Gastrocnemius medialis (tissue), 4 donors: ENCODE results near the gene ATP11A. TPM values are rescaled to one million over a fixed set of nuclear protein-coding genes. Genes with fewer than 3 reads are reported as not detected.

Source experiments
- ATAC-seq, 2 donors: fragments of 150-250 bp; one replicate each; pipeline ENCODE4 v1.9.1; 2016
- DNase-seq, 2 donors: peaks; one replicate each; pipeline ENCODE4 v3.0.0-alpha.2; 2019
- H3K27ac ChIP-seq, 4 donors: fragments of 200-600 bp; sonication (generic); 1 replicate in 1 of 4; 2 replicates in 3 of 4; pipeline ENCODE4 v1.5.1; 2016 to 2018; ENCODE audit warnings: mild to moderate bottlenecking in 2 of 4, moderate library complexity in 1 of 4
- H3K27me3 ChIP-seq, 3 donors: fragments of 200-600 bp; sonication (generic) in 2 of 3; 1 replicate in 1 of 3; 2 replicates in 2 of 3; pipeline versions ENCODE4 v1.5.1 to v1.6.0; 2016 to 2019; ENCODE audit warnings: mild to moderate bottlenecking in 1 of 3, moderate library complexity in 1 of 3
- H3K36me3 ChIP-seq, 2 donors: fragments of 200-600 bp; sonication (generic) in 1 of 2; one replicate each; pipeline ENCODE4 v1.5.1; 2017 to 2018
- H3K4me1 ChIP-seq, 2 donors: fragments of 200-600 bp; sonication (generic) in 1 of 2; one replicate each; pipeline ENCODE4 v1.5.1; 2016 to 2017; ENCODE audit warnings: mild to moderate bottlenecking in 2 of 2
- H3K4me3 ChIP-seq, 4 donors: fragments of 200-600 bp; sonication (generic) in 3 of 4; 1 replicate in 1 of 4; 2 replicates in 3 of 4; pipeline ENCODE4 v1.5.1; 2016 to 2019; ENCODE audit warnings: mild to moderate bottlenecking in 2 of 4
- H3K9me3 ChIP-seq, 3 donors: fragments of 200-600 bp; sonication (generic) in 2 of 3; 1 replicate in 1 of 3; 2 replicates in 2 of 3; pipeline ENCODE4 v1.5.1; 2016 to 2019
- CTCF ChIP-seq, 5 experiments: fragments of 450-650 bp in 3 of 5; fragments of 200-600 bp in 2 of 5; sonication (generic) in 2 of 5; IDR thresholded peaks in 4 of 5; conservative IDR thresholded peaks in 1 of 5; 1 replicate in 4 of 5; 2 replicates in 1 of 5; pipeline ENCODE4 v1.5.1; 2016 to 2019; ENCODE audit warnings: antibody characterized with exemption in 5 of 5, mild to moderate bottlenecking in 3 of 5, moderate library complexity in 3 of 5
- POLR2A ChIP-seq, 2 donors: fragments of 450-650 bp; IDR thresholded peaks; one replicate each; pipeline ENCODE4 v1.6.1; 2017; ENCODE audit warnings: antibody characterized with exemption in 2 of 2, mild to moderate bottlenecking in 2 of 2, moderate library complexity in 2 of 2
- in situ Hi-C, 4 donors: fragments of 200-750 bp; cut with MboI; loops; one replicate each; pipeline versions ENCODE4 v1.15.0 to v1.8.0; 2017; ENCODE audit warnings: low sequenced_read_pairs in 4 of 4
- intact Hi-C: fragments of 100-400 bp; cut with DNase I; formaldehyde crosslinking; loops from one replicate; pipeline ENCODE4 v1.15.1; 2023; ENCODE audit warnings: low total_unique reads
- total RNA-seq, 4 donors: library from RNA; depleted of rRNA; stranded (reverse); fragments of >200 nt; gene quantifications; one replicate each; pipeline versions ENCODE4 v1.1.0 to v1.2.3, GENCODE V29; 2016

The ATP11A gene
- total RNA-seq, 4 donors from 2014 or later, result 10.0 to 14.2 (median 12.6) TPM

- Histone ChIP-seq H3K9me3 (no peaks in the 10 kb centered on the region), H3K4me3 (no peak overlapping the region), H3K27ac (no peak overlapping the region), H3K4me1 (peaks cover 0 to 9% of the 10 kb centered on the region in 2 donors), H3K36me3 (no peaks in the 10 kb centered on the region), H3K27me3 (peaks cover 0 to 5% (median 4%) of the 10 kb centered on the region in 3 donors)
- intact Hi-C loops, result no loop called here
- in situ Hi-C loops, result no loop called here
- no peak for ATAC-seq
- no peak for TF ChIP-seq CTCF (IDR thresholded peaks at IDR 0.05 in 4 of 5, conservative IDR thresholded peaks at IDR 0.05 in 1 of 5)
- TF ChIP-seq POLR2A (IDR thresholded peaks at IDR 0.05), result no peak
- DNase-seq, result no peak
Observed at GRCh38 chr13:112888238-112889111, 198.6 kb downstream of the ATP11A start.

DNA sequence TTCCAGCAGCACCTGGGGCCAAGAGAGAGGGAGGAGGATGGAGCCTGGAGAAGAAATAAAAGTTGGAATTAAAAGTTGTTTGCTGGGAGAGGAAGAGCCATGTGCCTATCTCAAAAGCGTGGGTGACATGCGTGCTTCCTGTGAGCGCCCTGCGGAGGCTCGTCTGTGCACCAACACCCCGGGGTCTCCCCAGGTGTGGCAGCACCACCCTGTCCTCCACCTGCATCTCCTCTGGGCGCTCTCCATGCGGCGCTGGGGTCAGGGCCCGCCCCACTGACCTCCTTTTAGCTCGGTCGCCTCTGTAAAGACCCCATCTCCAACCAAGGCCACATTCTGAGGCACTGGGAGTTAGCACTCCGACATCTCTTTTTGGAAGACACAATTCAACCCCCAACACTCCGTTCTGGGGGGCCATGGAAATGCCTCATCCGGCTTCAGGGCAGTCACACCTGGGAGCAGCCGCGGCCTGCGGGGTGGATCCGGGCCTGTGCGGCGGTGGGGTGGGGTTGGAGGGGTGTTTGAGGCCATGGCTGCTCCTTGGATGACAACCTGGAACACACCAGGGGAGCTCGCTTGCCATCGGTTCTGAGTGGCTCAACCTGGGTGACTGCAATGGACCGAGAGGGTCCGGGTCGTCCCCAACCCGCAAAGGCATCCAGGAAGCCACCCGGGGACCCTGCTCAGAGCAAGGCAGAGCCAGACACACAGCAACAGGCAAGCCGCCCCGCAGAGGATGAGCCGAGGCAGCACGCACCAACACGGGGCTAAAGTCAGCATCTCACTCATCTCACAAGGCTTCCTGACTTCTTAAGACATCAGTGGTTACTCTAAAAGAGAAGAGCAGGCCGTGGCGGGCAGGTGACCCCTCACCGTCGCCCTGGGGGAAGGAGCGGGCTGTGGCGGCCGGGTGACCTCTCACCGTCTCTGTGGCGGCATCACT is 199.8 kb downstream of the ATP11A start:
- DNase-seq, result no peak
- intact Hi-C loops, result no loop called here
- in situ Hi-C loops, result no loop called here

DNA sequence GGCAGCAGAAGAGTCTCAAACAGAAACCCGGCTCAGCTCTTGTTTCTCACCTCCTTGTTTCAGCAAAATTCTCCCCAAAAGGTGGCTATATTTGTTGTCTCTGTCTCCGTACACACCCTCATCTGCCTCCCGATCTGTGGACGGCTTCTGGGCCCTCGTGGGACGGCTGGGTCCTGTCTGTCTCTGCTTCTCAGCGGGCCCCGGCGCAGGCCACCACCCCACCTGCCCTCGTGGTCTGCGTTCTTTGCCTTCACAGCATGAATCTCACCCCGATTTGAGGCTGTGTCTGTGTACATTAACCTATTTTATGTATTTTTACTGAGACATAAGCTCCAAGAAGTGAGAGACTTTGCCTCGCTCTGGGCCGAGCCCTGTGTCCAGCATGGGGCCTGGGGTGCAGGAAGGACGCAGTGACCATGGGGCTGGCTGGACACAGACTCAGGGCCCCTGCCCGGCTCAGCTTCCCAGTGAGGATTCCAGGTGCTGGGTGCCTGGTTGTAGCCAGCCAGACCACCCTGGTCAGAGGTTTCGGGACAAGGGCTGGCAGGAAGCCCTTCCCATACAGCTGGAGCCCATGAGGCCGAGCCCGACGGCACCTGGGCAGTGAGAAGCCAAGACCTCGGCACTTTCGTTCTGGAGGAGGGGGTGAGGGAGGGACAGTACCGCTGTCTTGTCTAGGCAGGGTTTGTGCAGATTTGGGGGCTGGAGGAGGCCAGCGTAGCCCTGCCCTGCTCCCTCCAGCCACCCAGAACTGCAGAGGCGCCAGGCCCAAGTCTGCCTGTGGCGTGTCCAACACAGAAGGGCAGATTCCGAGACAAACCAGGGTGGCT is 200.7 kb downstream of the ATP11A start:
- H3K27me3 ChIP-seq, result peaks cover 10 to 22% (median 21%) of the 10 kb centered on the region in 3 donors
- H3K4me3 ChIP-seq, result no peak overlapping the region
- TF ChIP-seq CTCF (IDR thresholded peaks at IDR 0.05 in 4 of 5, conservative IDR thresholded peaks at IDR 0.05 in 1 of 5) (no peak), POLR2A (IDR thresholded peaks at IDR 0.05) (no peak)
- H3K9me3 ChIP-seq, result no peaks in the 10 kb centered on the region
- H3K4me1 ChIP-seq, result peaks cover 9 to 12% of the 10 kb centered on the region in 2 donors
- no peaks in the 10 kb centered on the region for H3K36me3 ChIP-seq
- intact Hi-C loops (no loop called here), in situ Hi-C loops (no loop called here)
- DNase-seq, result no peak
- no peak for ATAC-seq
- H3K27ac ChIP-seq, result no peak overlapping the region

More for the DNA sequence above, 199.8 kb downstream of the ATP11A start:
- TF ChIP-seq CTCF (IDR thresholded peaks at IDR 0.05 in 4 of 5, conservative IDR thresholded peaks at IDR 0.05 in 1 of 5) (no peak), POLR2A (IDR thresholded peaks at IDR 0.05) (no peak)
- Histone ChIP-seq H3K36me3 (no peaks in the 10 kb centered on the region), H3K27ac (no peak overlapping the region), H3K4me1 (peaks cover 3 to 9% of the 10 kb centered on the region in 2 donors), H3K4me3 (no peak overlapping the region), H3K9me3 (no peaks in the 10 kb centered on the region), H3K27me3 (peaks cover 2 to 13% (median 12%) of the 10 kb centered on the region in 3 donors)
- ATAC-seq, result no peak
